ENCODE data around the gene PRMT2. TPM values are rescaled to one million over a fixed set of nuclear protein-coding genes. Genes with fewer than 3 reads are reported as not detected.
"Not testable (repeated sequence)": the region's sequence is repeated elsewhere in the genome, so short reads cannot be mapped to it uniquely, and the experiment has no call there.

PRMT2 gene
- total RNA-seq, 2 experiments from 2014 or later = 56.8 to 59.9 TPM

DNA sequence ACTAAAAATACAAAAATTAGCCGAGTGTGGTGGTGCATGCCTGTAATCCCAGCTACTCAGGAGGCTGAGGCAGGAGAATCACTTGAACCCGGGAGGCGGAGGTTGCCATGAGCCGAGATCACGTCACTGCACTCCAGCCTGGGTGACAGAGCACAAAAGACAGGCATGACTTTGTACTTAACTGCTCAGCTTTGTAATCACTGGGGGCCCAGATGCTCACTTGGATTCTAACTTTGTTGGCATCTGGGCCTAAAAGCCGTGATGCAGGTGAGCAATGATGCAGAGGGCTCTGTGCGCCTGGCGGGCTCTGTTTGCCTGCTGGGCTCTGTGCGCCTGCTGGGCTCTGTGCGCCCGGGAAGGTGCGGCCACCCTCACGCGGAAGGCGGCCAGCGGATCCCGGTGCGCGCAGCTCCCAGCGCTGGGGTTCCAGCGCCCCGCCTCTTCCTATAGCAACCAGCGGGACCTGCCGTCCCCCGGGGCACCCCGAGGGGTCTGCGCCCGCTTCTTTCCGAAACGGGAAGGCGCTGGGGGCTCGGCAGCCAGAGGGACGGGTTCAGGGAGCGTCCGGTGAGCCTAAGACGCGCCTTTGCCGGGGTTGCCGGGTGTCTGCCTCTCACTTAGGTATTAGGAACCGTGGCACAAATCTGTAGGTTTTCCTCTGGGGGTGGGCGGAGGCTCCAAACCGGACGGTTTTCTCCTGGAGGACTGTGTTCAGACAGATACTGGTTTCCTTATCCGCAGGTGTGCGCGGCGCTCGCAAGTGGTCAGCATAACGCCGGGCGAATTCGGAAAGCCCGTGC lies 31.7 kb downstream of the PRMT2 start:
- Mint-ChIP-seq H3K9me3 (no peaks in the 10 kb centered on the region), H3K27ac (peak overlapping the region; percentile 16), H3K27me3 (no peaks in the 10 kb centered on the region), H3K36me3 (peaks cover 5% of the 10 kb centered on the region), H3K4me3 (peak overlapping the region; percentile 81), H3K4me1 (peaks cover 13% of the 10 kb centered on the region)
- DNase-seq = peak; percentile 50

DNA sequence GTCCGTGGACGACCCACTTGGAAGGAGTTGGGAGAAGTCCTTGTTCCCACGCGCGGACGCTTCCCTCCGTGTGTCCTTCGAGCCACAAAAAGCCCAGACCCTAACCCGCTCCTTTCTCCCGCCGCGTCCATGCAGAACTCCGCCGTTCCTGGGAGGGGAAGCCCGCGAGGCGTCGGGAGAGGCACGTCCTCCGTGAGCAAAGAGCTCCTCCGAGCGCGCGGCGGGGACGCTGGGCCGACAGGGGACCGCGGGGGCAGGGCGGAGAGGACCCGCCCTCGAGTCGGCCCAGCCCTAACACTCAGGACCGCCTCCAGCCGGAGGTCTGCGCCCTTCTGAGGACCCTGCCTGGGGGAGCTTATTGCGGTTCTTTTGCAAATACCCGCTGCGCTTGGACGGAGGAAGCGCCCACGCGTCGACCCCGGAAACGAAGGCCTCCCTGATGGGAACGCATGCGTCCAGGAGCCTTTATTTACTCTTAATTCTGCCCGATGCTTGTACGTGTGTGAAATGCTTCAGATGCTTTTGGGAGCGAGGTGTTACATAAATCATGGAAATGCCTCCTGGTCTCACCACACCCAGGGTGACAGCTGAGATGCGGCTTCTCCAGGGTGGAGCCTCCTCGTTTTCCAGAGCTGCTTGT lies 32.4 kb downstream of the PRMT2 start:
- peak; percentile 35 for DNase-seq
- H3K27ac Mint-ChIP-seq = peak overlapping the region; percentile 72
- H3K27me3 Mint-ChIP-seq = no peaks in the 10 kb centered on the region

GRCh38 chr21:46668381-46668780 lies 32.9 kb downstream of the PRMT2 start:
- Mint-ChIP-seq H3K27ac (peak overlapping the region; percentile 72), H3K4me3 (peak overlapping the region; percentile 81), H3K27me3 (no peaks in the 10 kb centered on the region), H3K9me3 (no peaks in the 10 kb centered on the region), H3K36me3 (peaks cover 5% of the 10 kb centered on the region), H3K4me1 (peaks cover 13% of the 10 kb centered on the region)
- DNase-seq = no peak

More for the DNA sequence above, 32.4 kb downstream of the PRMT2 start:
- Mint-ChIP-seq H3K4me1 (peaks cover 13% of the 10 kb centered on the region), H3K9me3 (no peaks in the 10 kb centered on the region), H3K36me3 (peaks cover 5% of the 10 kb centered on the region), H3K4me3 (peak overlapping the region; percentile 81)

- H3K27ac Mint-ChIP-seq, H3K4me3 Mint-ChIP-seq, H3K27me3 Mint-ChIP-seq, H3K9me3 Mint-ChIP-seq, DNase-seq, H3K36me3 Mint-ChIP-seq: not testable (repeated sequence)
- H3K4me1 Mint-ChIP-seq = peaks cover 13% of the 10 kb centered on the region
Measured at GRCh38 chr21:46668904-46669303, 33.4 kb downstream of the PRMT2 start.

DNA sequence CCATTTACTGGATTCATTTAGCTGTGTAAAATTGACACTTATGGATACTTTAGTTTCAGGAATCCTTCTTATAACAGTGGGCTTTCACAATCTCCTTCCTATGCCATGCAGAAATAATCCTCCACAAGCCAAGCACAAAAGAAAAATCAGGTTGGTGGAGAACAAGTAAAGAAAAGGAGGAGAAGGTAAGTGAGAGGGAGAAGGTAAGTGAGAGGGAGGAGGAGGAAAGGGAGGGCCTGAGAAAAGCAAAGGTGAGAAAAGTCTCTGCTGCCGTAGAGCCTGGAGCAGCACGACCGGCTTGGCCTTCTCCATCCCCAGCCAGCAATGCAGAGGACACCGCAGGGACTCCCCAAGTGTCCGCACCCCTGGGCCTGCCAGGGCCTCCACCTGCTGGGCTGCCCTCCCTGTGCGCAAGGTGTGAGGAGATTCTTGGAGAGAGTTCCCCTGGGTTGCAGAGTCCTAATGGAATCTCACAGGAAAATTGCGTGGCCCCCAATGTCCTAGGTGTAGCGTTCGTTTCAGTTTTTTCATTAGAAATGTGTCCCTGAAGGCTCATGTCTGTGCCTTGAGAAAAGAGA lies 39.0 kb downstream of the PRMT2 start:
- DNase-seq = no peak
- H3K27ac Mint-ChIP-seq = no peak overlapping the region
- no peaks in the 10 kb centered on the region for H3K36me3 Mint-ChIP-seq
- no peaks in the 10 kb centered on the region for H3K9me3 Mint-ChIP-seq
- H3K4me1 Mint-ChIP-seq = no peaks in the 10 kb centered on the region
- H3K4me3 Mint-ChIP-seq = no peak overlapping the region
- H3K27me3 Mint-ChIP-seq = no peaks in the 10 kb centered on the region

GRCh38 chr21:46675595-46676280 lies 40.3 kb downstream of the PRMT2 start:
- Mint-ChIP-seq H3K4me3 (no peak overlapping the region), H3K4me1 (no peaks in the 10 kb centered on the region), H3K27ac (no peak overlapping the region), H3K9me3 (no peaks in the 10 kb centered on the region), H3K27me3 (no peaks in the 10 kb centered on the region), H3K36me3 (no peaks in the 10 kb centered on the region)
- DNase-seq = no peak

GRCh38 chr21:46676542-46676941 lies 41.1 kb downstream of the PRMT2 start:
- H3K4me1 Mint-ChIP-seq, H3K9me3 Mint-ChIP-seq, H3K4me3 Mint-ChIP-seq, H3K27ac Mint-ChIP-seq, H3K27me3 Mint-ChIP-seq, H3K36me3 Mint-ChIP-seq, DNase-seq: not testable (repeated sequence)

- H3K36me3 Mint-ChIP-seq, H3K4me3 Mint-ChIP-seq, H3K27ac Mint-ChIP-seq, H3K27me3 Mint-ChIP-seq, H3K9me3 Mint-ChIP-seq, DNase-seq, H3K4me1 Mint-ChIP-seq: not testable (repeated sequence)
Measured at GRCh38 chr21:46681593-46681992, 46.1 kb downstream of the PRMT2 start.

DNA sequence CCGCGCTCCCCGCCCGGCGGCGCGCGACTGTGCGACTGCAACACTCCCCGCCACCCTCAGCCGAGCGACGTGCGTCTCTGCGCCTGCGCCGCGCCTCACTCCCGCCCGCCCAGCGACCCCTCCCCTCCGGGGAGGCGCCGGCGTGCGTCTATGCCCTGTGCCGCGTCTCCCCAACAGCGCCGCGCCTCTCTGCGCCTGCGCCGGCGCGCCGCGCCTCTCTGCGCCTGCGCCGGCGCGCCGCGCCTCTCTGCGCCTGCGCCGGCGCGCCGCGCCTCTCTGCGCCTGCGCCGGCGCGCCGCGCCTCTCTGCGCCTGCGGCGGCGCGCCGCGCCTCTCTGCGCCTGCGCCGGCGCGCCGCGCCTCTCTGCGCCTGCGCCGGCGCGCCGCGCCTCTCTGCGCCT lies 63.2 kb downstream of the PRMT2 start:
- not testable (repeated sequence) for H3K4me1 Mint-ChIP-seq, H3K4me3 Mint-ChIP-seq, H3K27ac Mint-ChIP-seq, H3K27me3 Mint-ChIP-seq, DNase-seq, H3K9me3 Mint-ChIP-seq, H3K36me3 Mint-ChIP-seq

- H3K4me1 Mint-ChIP-seq, H3K4me3 Mint-ChIP-seq, H3K27ac Mint-ChIP-seq, H3K36me3 Mint-ChIP-seq, H3K9me3 Mint-ChIP-seq, H3K27me3 Mint-ChIP-seq: not testable (repeated sequence)
- DNase-seq = peak; percentile 57
Measured at GRCh38 chr21:46699104-46699503, 63.6 kb downstream of the PRMT2 start.

Other genes starting within 250 kb of the PRMT2 start
- gene DIP2A, start 176.8 kb upstream of the PRMT2 start, total RNA-seq = 10 to 100 TPM; 19.0 to 21.2 TPM
- 10 to 100 TPM in 1 of 2 experiments, 1 to 10 TPM in 1; 8.7 to 10.5 TPM for gene S100B, start 30.6 kb upstream of the PRMT2 start, total RNA-seq

All from activated naive CD8-positive, alpha-beta T cell treated with anti-CD3 and anti-CD28 coated beads for 36 hours (primary cell).